ENCODE results near the gene THSD7B.

THSD7B gene

GRCh38 chr2:136785215-136785614 is 19.9 kb downstream of the THSD7B start:
- H3K27me3 ChIP-seq (ENCODE audit: control insufficient read depth, low read length): no peaks in the 10 kb centered on the region
- no peaks in the 10 kb centered on the region for H4K20me1 ChIP-seq (ENCODE audit: control insufficient read depth, insufficient read depth, low read depth, low read length)
- no peaks in the 10 kb centered on the region for H3K9me2 ChIP-seq (replicated peaks; ENCODE audit: control insufficient read depth, low read length)
- no peak overlapping the region for H3K4me3 ChIP-seq (ENCODE audit: low read length)
- H3F3A ChIP-seq (ENCODE audit: control insufficient read depth, insufficient read depth): no peaks in the 10 kb centered on the region
- H3K4me2 ChIP-seq (ENCODE audit: low read length): no peak overlapping the region
- no peaks in the 10 kb centered on the region for H3K36me3 ChIP-seq (ENCODE audit: control insufficient read depth, low read length)
- TF ChIP-seq CTCF (IDR thresholded peaks at IDR 0.05; ENCODE audit: low read depth, low read length, poor library complexity, severe bottlenecking): no peak
- TF ChIP-seq EZH2phosphoT487 (IDR thresholded peaks at IDR 0.05; ENCODE audit: borderline replicate concordance, low read length): no peak
- H3K9me3 ChIP-seq (ENCODE audit: control insufficient read depth, insufficient read depth, low read length): no peaks in the 10 kb centered on the region
- no peaks in the 10 kb centered on the region for H3K79me2 ChIP-seq (ENCODE audit: control insufficient read depth, low read length)
- no peaks in the 10 kb centered on the region for H3K4me1 ChIP-seq (ENCODE audit: control insufficient read depth, low read length)
- no peak overlapping the region for H3K27ac ChIP-seq (ENCODE audit: low read depth, low read length)

GRCh38 chr2:136787970-136788369 is 22.6 kb downstream of the THSD7B start:
- Histone ChIP-seq H3K9me3 (ENCODE audit: control insufficient read depth, insufficient read depth, low read length) (no peaks in the 10 kb centered on the region), H3K79me2 (ENCODE audit: control insufficient read depth, low read length) (no peaks in the 10 kb centered on the region), H3K9me2 (replicated peaks; ENCODE audit: control insufficient read depth, low read length) (no peaks in the 10 kb centered on the region), H3F3A (ENCODE audit: control insufficient read depth, insufficient read depth) (no peaks in the 10 kb centered on the region), H3K4me2 (ENCODE audit: low read length) (no peak overlapping the region), H3K4me3 (ENCODE audit: low read length) (no peak overlapping the region), H3K27me3 (ENCODE audit: control insufficient read depth, low read length) (no peaks in the 10 kb centered on the region), H3K36me3 (ENCODE audit: control insufficient read depth, low read length) (no peaks in the 10 kb centered on the region), H4K20me1 (ENCODE audit: control insufficient read depth, insufficient read depth, low read depth, low read length) (no peaks in the 10 kb centered on the region), H3K27ac (ENCODE audit: low read depth, low read length) (no peak overlapping the region), H3K4me1 (ENCODE audit: control insufficient read depth, low read length) (no peaks in the 10 kb centered on the region)
- TF ChIP-seq CTCF (IDR thresholded peaks at IDR 0.05; ENCODE audit: low read depth, low read length, poor library complexity, severe bottlenecking): no peak
- no peak for TF ChIP-seq EZH2phosphoT487 (IDR thresholded peaks at IDR 0.05; ENCODE audit: borderline replicate concordance, low read length)

GRCh38 chr2:136796339-136796738 is 31.0 kb downstream of the THSD7B start:
- no peak overlapping the region for H3K4me3 ChIP-seq (ENCODE audit: low read length)
- no peaks in the 10 kb centered on the region for H3K36me3 ChIP-seq (ENCODE audit: control insufficient read depth, low read length)
- H3K27ac ChIP-seq (ENCODE audit: low read depth, low read length): no peak overlapping the region
- no peaks in the 10 kb centered on the region for H3K4me1 ChIP-seq (ENCODE audit: control insufficient read depth, low read length)
- no peaks in the 10 kb centered on the region for H3F3A ChIP-seq (ENCODE audit: control insufficient read depth, insufficient read depth)
- no peaks in the 10 kb centered on the region for H3K27me3 ChIP-seq (ENCODE audit: control insufficient read depth, low read length)
- no peaks in the 10 kb centered on the region for H4K20me1 ChIP-seq (ENCODE audit: control insufficient read depth, insufficient read depth, low read depth, low read length)
- TF ChIP-seq CTCF (IDR thresholded peaks at IDR 0.05; ENCODE audit: low read depth, low read length, poor library complexity, severe bottlenecking) (peak; percentile 7), EZH2phosphoT487 (IDR thresholded peaks at IDR 0.05; ENCODE audit: borderline replicate concordance, low read length) (no peak)
- no peaks in the 10 kb centered on the region for H3K79me2 ChIP-seq (ENCODE audit: control insufficient read depth, low read length)
- no peak overlapping the region for H3K4me2 ChIP-seq (ENCODE audit: low read length)
- H3K9me3 ChIP-seq (ENCODE audit: control insufficient read depth, insufficient read depth, low read length): no peaks in the 10 kb centered on the region
- no peaks in the 10 kb centered on the region for H3K9me2 ChIP-seq (replicated peaks; ENCODE audit: control insufficient read depth, low read length)

- H3K9me2 ChIP-seq (replicated peaks; ENCODE audit: control insufficient read depth, low read length): no peaks in the 10 kb centered on the region; the same call in 1 of the 2 replicates
- no peak overlapping the region for H3K4me2 ChIP-seq (ENCODE audit: low read length)
- TF ChIP-seq EZH2phosphoT487 (IDR thresholded peaks at IDR 0.05; ENCODE audit: borderline replicate concordance, low read length) (no peak), CTCF (IDR thresholded peaks at IDR 0.05; ENCODE audit: low read depth, low read length, poor library complexity, severe bottlenecking) (no peak)
- H3K79me2 ChIP-seq (ENCODE audit: control insufficient read depth, low read length): no peaks in the 10 kb centered on the region
- H3K4me3 ChIP-seq (ENCODE audit: low read length): no peak overlapping the region
- H4K20me1 ChIP-seq (ENCODE audit: control insufficient read depth, insufficient read depth, low read depth, low read length): no peaks in the 10 kb centered on the region
- no peaks in the 10 kb centered on the region for H3F3A ChIP-seq (ENCODE audit: control insufficient read depth, insufficient read depth)
- no peaks in the 10 kb centered on the region for H3K9me3 ChIP-seq (ENCODE audit: control insufficient read depth, insufficient read depth, low read length)
- no peaks in the 10 kb centered on the region for H3K36me3 ChIP-seq (ENCODE audit: control insufficient read depth, low read length)
- no peaks in the 10 kb centered on the region for H3K4me1 ChIP-seq (ENCODE audit: control insufficient read depth, low read length)
- H3K27me3 ChIP-seq (ENCODE audit: control insufficient read depth, low read length): no peaks in the 10 kb centered on the region
- H3K27ac ChIP-seq (ENCODE audit: low read depth, low read length): no peak overlapping the region
Measured at GRCh38 chr2:136798766-136799165, 33.4 kb downstream of the THSD7B start.

Measured in DOHH2 (cell line).